Keratinocyte (primary cell): Measurements from ENCODE around the gene BPTF.

Source experiments
- EZH2 ChIP-seq: IDR thresholded peaks from one replicate; pipeline ENCODE4 v1.6.1; 2012; ENCODE audit warnings: inconsistent platforms, mild to moderate bottlenecking, low read length, moderate library complexity
- TF ChIP-seq, protein P1 (sequence below), 3 experiments: IDR thresholded peaks in 1 of 3; conservative IDR thresholded peaks in 1 of 3; optimal IDR thresholded peaks in 1 of 3; 2 replicates in 2 of 3; 3 replicates in 1 of 3; pipeline versions ENCODE3 to v1.5.1; 2011; ENCODE audit warnings: low read length in 3 of 3, mild to moderate bottlenecking in 3 of 3, moderate library complexity in 2 of 3, control low read depth in 1 of 3, inconsistent platforms in 1 of 3; ENCODE audit not compliant: insufficient read depth in 2 of 3; ENCODE audit errors: extremely low read depth in 1 of 3

DNA sequence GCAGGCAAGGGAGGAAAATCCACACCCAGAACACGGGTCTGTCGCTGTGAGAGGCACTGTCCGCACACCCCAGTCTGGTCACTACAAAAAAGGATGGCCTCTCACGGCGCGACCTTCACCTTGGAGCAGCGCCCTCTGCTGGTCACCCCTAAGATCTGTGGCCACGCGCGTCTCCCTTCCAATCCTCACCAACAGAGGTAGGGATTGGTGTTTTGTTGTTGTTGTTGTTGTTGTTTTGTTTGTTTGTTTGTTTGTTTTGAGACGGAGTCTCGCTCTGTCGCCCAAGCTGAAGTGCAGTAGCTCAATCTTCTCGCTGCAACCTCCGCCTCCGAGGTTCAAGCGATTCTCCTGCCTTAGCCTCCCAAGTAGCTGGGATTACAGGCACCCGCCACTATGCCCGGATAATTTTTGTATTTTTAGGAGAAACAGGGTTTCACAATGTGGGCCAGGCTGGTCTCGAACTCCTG is 185.9 kb downstream of the BPTF start:
- TF ChIP-seq EZH2, result no peak
- TF ChIP-seq, protein P1, sequence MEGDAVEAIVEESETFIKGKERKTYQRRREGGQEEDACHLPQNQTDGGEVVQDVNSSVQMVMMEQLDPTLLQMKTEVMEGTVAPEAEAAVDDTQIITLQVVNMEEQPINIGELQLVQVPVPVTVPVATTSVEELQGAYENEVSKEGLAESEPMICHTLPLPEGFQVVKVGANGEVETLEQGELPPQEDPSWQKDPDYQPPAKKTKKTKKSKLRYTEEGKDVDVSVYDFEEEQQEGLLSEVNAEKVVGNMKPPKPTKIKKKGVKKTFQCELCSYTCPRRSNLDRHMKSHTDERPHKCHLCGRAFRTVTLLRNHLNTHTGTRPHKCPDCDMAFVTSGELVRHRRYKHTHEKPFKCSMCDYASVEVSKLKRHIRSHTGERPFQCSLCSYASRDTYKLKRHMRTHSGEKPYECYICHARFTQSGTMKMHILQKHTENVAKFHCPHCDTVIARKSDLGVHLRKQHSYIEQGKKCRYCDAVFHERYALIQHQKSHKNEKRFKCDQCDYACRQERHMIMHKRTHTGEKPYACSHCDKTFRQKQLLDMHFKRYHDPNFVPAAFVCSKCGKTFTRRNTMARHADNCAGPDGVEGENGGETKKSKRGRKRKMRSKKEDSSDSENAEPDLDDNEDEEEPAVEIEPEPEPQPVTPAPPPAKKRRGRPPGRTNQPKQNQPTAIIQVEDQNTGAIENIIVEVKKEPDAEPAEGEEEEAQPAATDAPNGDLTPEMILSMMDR (optimal IDR thresholded peaks at IDR 0.05 in 1 of 3, IDR thresholded peaks at IDR 0.05 in 1 of 3, conservative IDR thresholded peaks at IDR 0.05 in 1 of 3; ENCODE audit: extremely low read depth in 1 of 3, insufficient read depth in 2 of 3, low read length in 3 of 3), result peak; percentile 69 to 86 (median 78)
